CD8-positive, alpha-beta memory T cell (primary cell): ENCODE results near the gene MTX2. TPM values are rescaled to one million over a fixed set of nuclear protein-coding genes. Genes with fewer than 3 reads are reported as not detected.

ENCODE experiments used
- CTCF ChIA-PET: fragments of 350-600 bp; sonication (Branson Sonifier 250); formaldehyde crosslinking; loops from one replicate; lab custom pipeline; 2021; ENCODE audit warnings: antibody characterized with exemption; lab: Charles Lee
- POLR2A ChIA-PET: fragments of 350-600 bp; sonication (Branson Sonifier 250); formaldehyde crosslinking; loops from one replicate; lab custom pipeline; 2021; ENCODE audit warnings: antibody characterized with exemption; lab: Charles Lee
- DNase-seq, 5 donors: peaks; one replicate each; pipeline versions ENCODE4 v3.0.0 to v3.0.0-alpha.2; 2020 to 2022; ENCODE audit warnings: mixed read lengths in 1 of 5
- H3K27ac ChIP-seq: one replicate; pipeline ENCODE4 v1.7.0; 2013; ENCODE audit warnings: low read depth, mild to moderate bottlenecking, low read length, moderate library complexity
- H3K27me3 ChIP-seq: 2 replicates; pipeline ENCODE4 v1.7.0; 2013; ENCODE audit warnings: low read length, mild to moderate bottlenecking; ENCODE audit not compliant: insufficient read depth, poor library complexity, severe bottlenecking
- H3K36me3 ChIP-seq: 2 replicates; pipeline ENCODE4 v1.7.0; 2013; ENCODE audit warnings: mild to moderate bottlenecking, low read length, moderate library complexity; ENCODE audit not compliant: insufficient read depth
- H3K4me1 ChIP-seq: 2 replicates; pipeline ENCODE4 v1.7.0; 2013; ENCODE audit warnings: mild to moderate bottlenecking, low read length, moderate library complexity; ENCODE audit not compliant: insufficient read depth
- H3K4me3 ChIP-seq: 2 replicates; pipeline ENCODE4 v1.7.0; 2013; ENCODE audit warnings: mild to moderate bottlenecking, low read length
- H3K9me3 ChIP-seq: 2 replicates; pipeline ENCODE4 v1.7.0; 2013; ENCODE audit warnings: mild to moderate bottlenecking, low read length
- H3K27ac Mint-ChIP-seq, 8 donors: one replicate each; pipeline ENCODE4 v1.8.0; 2020 to 2021; ENCODE audit warnings: mixed read lengths in 8 of 8, mild to moderate bottlenecking in 6 of 8, inconsistent platforms in 3 of 8, moderate library complexity in 3 of 8
- H3K27me3 Mint-ChIP-seq, 2 donors: one replicate each; pipeline ENCODE4 v1.8.0; 2020 to 2021; ENCODE audit warnings: mixed read lengths in 2 of 2, mild to moderate bottlenecking in 1 of 2, moderate library complexity in 1 of 2
- H3K36me3 Mint-ChIP-seq, 3 donors: one replicate each; pipeline ENCODE4 v1.8.0; 2020 to 2021; ENCODE audit warnings: mixed read lengths in 3 of 3, inconsistent platforms in 1 of 3, mild to moderate bottlenecking in 1 of 3
- H3K4me1 Mint-ChIP-seq, 3 donors: one replicate each; pipeline ENCODE4 v1.8.0; 2020 to 2021; ENCODE audit warnings: mixed read lengths in 3 of 3, inconsistent platforms in 1 of 3, mild to moderate bottlenecking in 1 of 3
- H3K4me3 Mint-ChIP-seq, 7 donors: one replicate each; pipeline ENCODE4 v1.8.0; 2020 to 2021; ENCODE audit warnings: mixed read lengths in 7 of 7, mild to moderate bottlenecking in 6 of 7, moderate library complexity in 4 of 7, inconsistent platforms in 2 of 7
- H3K9me3 Mint-ChIP-seq, 5 donors: one replicate each; pipeline ENCODE4 v1.8.0; 2020 to 2022; ENCODE audit warnings: mixed read lengths in 5 of 5, mild to moderate bottlenecking in 3 of 5, moderate library complexity in 2 of 5, inconsistent platforms in 1 of 5
- polyA plus RNA-seq: library from polyadenylated mRNA; unstranded; fragments of 300-500 nt; fragmentation: Illumina TruSeq; gene quantifications from one replicate; pipeline ENCODE4 v1.2.3, GENCODE V29; 2021
- total RNA-seq, 2 experiments: library from RNA; stranded (reverse); gene quantifications; one replicate each; pipeline ENCODE4 v1.2.3, GENCODE V29; 2021

Gene MTX2
- total and polyA plus RNA-seq, 3 experiments from 2014 or later = 21.6 to 28.9 (median 26.3) TPM

DNA sequence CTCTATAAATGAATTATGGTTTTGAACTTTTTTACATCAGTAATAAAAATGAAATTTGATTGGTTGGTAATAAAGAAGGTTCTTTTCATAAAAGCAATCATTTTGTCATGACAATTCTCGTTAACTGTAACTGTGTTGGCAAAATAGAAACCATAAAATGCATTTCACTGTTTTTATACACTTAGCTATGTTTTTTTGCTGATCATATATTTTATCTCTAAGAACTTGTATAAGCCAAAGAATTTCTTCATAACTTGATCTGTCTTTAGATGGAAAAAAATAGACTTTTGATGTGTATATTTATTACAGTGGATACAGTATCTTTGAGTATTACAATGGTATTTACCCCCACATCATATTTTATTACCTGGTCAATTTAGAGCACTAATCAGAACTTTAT, 9.7 kb downstream of the MTX2 start:
- Mint-ChIP-seq H3K36me3 (peaks cover 0 to 2% (median 2%) of the 10 kb centered on the region in 3 donors), H3K4me3 (no peak overlapping the region), H3K27me3 (no peaks in the 10 kb centered on the region), H3K4me1 (peaks cover 32 to 51% (median 42%) of the 10 kb centered on the region in 3 donors), H3K27ac (no peak overlapping the region), H3K9me3 (no peaks in the 10 kb centered on the region)
- DNase-seq = no peak
- ChIA-PET CTCF (no interaction called here), POLR2A (interaction anchor here (0.7 kb wide), 1 partner anchor 1988 kb away, joined by 7 read pairs; no protein-coding TSS in a partner anchor)
- H3K9me3 ChIP-seq = no peaks in the 10 kb centered on the region
- H3K4me1 ChIP-seq = no peaks in the 10 kb centered on the region
- H3K27me3 ChIP-seq = no peaks in the 10 kb centered on the region
- no peak overlapping the region for H3K4me3 ChIP-seq
- H3K36me3 ChIP-seq = no peaks in the 10 kb centered on the region
- H3K27ac ChIP-seq = no peak overlapping the region

DNA sequence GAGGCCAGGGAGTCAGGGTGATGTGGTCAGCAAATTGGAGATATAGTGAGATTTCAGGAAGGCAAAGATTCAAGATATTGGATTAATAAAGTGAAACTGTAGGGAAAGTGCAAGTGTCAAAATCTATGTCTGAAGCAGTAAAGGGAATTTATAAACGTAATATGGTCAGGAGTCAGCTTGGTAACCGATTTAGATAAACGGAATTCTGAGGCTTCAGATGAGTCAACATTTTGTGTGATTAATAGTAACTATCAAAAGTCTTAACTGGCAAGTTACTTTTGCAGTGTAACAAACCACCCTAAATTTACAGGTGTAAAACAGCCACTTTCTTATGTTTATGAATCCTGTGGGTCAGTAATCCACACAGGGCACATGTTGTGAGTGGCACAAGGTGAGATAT, 10.9 kb downstream of the MTX2 start:
- ChIA-PET POLR2A (no interaction called here), CTCF (no interaction called here)
- Mint-ChIP-seq H3K4me1 (peaks cover 30 to 52% (median 48%) of the 10 kb centered on the region in 3 donors), H3K9me3 (no peaks in the 10 kb centered on the region), H3K4me3 (no peak overlapping the region), H3K36me3 (peaks cover 0 to 3% (median 2%) of the 10 kb centered on the region in 3 donors), H3K27ac (no peak overlapping the region), H3K27me3 (no peaks in the 10 kb centered on the region)
- Histone ChIP-seq H3K9me3 (no peaks in the 10 kb centered on the region), H3K27me3 (no peaks in the 10 kb centered on the region), H3K36me3 (no peaks in the 10 kb centered on the region), H3K4me3 (no peak overlapping the region), H3K4me1 (no peaks in the 10 kb centered on the region), H3K27ac (no peak overlapping the region)
- DNase-seq = no peak

DNA sequence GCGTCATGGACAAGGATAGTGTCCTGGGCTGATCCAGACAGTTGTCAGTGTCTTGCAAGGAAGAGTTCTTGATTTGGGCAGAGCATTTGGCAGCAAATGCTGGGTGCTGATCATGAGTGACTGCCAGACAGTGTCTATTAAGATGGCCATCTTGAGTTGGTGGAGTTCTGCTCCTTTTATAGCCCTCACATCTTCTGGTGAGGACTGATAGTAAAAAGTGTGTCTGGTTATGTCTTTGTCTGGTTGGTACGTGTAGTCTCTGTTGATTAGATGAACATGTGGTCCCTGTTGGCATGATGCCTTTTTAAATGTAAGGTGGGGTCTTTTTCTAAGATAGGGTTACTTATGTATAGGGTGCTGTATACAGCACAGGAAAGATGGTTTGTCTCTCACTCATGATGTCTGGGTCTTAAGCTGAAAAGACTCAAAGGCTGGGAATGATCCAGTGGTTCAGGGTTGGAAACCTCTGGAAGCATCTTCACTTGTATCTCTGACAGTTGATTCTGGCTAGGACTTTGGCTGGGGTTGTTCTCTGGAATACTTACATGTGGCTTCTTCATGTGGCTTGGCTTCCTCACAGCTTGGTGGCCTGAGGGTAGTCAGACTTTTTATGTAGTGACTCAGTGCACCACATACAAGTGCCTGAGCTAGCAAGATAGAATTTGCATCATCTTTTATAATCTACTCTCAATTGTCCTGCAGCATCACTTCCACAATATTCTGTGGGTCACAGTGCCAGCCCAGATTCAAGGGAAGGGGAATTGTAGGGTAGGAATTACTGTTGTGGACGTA, 11.8 kb downstream of the MTX2 start:
- Histone ChIP-seq H3K27me3 (no peaks in the 10 kb centered on the region), H3K4me3 (no peak overlapping the region), H3K9me3 (no peaks in the 10 kb centered on the region), H3K27ac (no peak overlapping the region), H3K4me1 (no peaks in the 10 kb centered on the region), H3K36me3 (no peaks in the 10 kb centered on the region)
- Mint-ChIP-seq H3K27ac (peak overlapping the region in 2 of 8 donors; percentile 13 to 31), H3K4me3 (no peak overlapping the region), H3K4me1 (peaks cover 32 to 58% (median 54%) of the 10 kb centered on the region in 3 donors), H3K27me3 (no peaks in the 10 kb centered on the region), H3K36me3 (peaks cover 2 to 4% (median 3%) of the 10 kb centered on the region in 3 donors), H3K9me3 (no peaks in the 10 kb centered on the region)
- CTCF ChIA-PET = no interaction called here
- POLR2A ChIA-PET = no interaction called here
- no peak for DNase-seq

DNA sequence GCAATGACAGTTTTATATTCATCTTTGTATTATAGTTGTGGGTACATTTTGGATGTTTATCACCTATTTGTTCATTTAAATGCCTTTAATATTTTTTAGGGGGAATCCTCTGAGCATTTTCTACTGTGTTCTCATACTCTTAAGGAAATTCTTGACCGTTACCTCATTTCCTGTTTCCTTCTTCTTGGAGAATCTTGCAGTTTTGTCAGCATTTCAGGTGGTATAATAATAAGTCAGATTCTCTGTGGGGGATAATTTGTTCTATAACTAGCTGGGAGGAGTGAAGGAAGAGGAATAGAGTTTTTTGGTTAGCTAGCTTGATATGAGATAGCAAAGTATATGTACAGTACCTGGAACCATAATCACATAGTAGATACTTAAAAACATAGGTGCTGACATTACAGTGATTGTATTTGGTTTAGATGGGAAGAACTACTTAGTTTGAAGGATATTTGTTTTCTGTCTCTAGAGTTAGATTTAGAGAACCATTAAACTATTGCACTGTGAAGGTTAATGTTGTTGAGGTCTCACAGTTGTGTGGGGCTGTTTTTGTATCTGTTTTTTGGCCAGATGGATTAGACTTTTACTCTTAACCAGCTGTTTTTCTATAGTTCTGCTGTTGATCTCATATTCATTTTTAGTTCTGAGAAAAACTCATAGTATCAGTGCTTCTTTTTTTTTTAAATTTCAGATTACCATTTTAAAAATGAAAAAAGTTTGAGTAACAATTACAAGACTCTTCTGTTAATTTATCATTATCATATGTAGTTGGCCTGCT, 14.2 kb downstream of the MTX2 start:
- Histone ChIP-seq H3K36me3 (no peaks in the 10 kb centered on the region), H3K4me3 (no peak overlapping the region), H3K27me3 (no peaks in the 10 kb centered on the region), H3K4me1 (no peaks in the 10 kb centered on the region), H3K27ac (no peak overlapping the region), H3K9me3 (no peaks in the 10 kb centered on the region)
- H3K4me3 Mint-ChIP-seq = no peak overlapping the region
- peaks cover 35 to 64% (median 61%) of the 10 kb centered on the region in 3 donors for H3K4me1 Mint-ChIP-seq
- DNase-seq = no peak
- peaks cover 4 to 9% (median 5%) of the 10 kb centered on the region in 3 donors for H3K36me3 Mint-ChIP-seq
- CTCF ChIA-PET = no interaction called here
- no peaks in the 10 kb centered on the region for H3K9me3 Mint-ChIP-seq
- POLR2A ChIA-PET = no interaction called here
- H3K27ac Mint-ChIP-seq = peak overlapping the region in 1 of 8 donors; percentile 11
- no peaks in the 10 kb centered on the region for H3K27me3 Mint-ChIP-seq

DNA sequence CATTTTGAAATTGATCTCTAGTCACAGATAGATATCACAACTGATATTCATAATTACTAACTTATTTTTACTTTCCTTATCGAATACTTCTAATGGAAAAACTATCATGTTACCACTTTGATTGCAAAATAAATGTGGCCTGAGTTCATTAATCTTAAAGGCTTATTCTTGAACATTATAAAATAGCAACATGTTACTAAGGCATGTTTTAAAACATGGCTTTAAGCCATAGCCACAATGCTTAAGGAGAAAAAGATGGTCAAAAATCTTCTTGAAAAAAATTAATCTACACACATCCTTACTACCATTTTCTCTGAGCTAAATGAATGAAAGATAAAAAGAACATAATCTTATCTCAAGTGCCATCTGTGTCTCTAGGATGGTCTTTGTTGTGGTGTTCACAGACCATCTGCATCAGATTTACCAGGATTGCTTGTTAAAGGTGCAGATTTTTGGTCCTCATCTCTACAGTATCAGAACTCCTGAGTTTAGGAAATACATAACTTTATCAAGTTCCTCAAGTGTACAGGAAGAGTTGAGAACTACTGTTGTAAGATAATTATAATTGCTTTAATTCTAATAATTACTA, 15.3 kb downstream of the MTX2 start:
- H3K36me3 ChIP-seq = no peaks in the 10 kb centered on the region
- Mint-ChIP-seq H3K4me1 (peaks cover 37 to 66% (median 63%) of the 10 kb centered on the region in 3 donors), H3K9me3 (no peaks in the 10 kb centered on the region), H3K36me3 (peaks cover 5 to 10% (median 7%) of the 10 kb centered on the region in 3 donors), H3K27me3 (no peaks in the 10 kb centered on the region), H3K27ac (no peak overlapping the region), H3K4me3 (peak overlapping the region in 1 of 7 donors; percentile 5)
- POLR2A ChIA-PET = no interaction called here
- CTCF ChIA-PET = no interaction called here
- no peak overlapping the region for H3K4me3 ChIP-seq
- DNase-seq = no peak
- no peaks in the 10 kb centered on the region for H3K27me3 ChIP-seq
- H3K4me1 ChIP-seq = no peaks in the 10 kb centered on the region
- H3K27ac ChIP-seq = no peak overlapping the region
- no peaks in the 10 kb centered on the region for H3K9me3 ChIP-seq

DNA sequence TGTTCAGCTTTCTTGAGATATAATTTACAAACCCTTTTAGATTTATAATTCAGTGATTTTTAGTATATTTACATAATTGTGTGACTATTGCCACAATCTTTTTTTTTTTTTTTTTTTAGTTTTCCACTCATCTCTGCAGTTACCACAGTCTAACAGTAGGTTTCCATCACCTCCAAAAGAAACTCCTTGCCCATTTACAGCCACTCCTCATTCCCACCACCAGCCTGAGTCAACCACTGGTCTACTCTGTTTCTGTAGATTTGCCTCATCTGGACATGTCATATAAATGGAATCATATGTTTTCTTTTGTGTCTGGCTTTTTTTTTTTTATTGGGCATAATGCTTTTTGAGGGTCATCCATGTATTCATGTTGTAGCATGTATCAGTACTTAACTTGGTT, 16.1 kb downstream of the MTX2 start:
- Histone ChIP-seq H3K9me3 (no peaks in the 10 kb centered on the region), H3K27ac (no peak overlapping the region), H3K4me1 (no peaks in the 10 kb centered on the region), H3K27me3 (no peaks in the 10 kb centered on the region), H3K4me3 (no peak overlapping the region), H3K36me3 (no peaks in the 10 kb centered on the region)
- H3K36me3 Mint-ChIP-seq = peaks cover 5 to 10% (median 7%) of the 10 kb centered on the region in 3 donors
- ChIA-PET POLR2A (no interaction called here), CTCF (no interaction called here)
- H3K9me3 Mint-ChIP-seq = no peaks in the 10 kb centered on the region
- no peak overlapping the region for H3K4me3 Mint-ChIP-seq
- peaks cover 37 to 69% (median 66%) of the 10 kb centered on the region in 3 donors for H3K4me1 Mint-ChIP-seq
- no peak overlapping the region for H3K27ac Mint-ChIP-seq
- no peak for DNase-seq
- H3K27me3 Mint-ChIP-seq = no peaks in the 10 kb centered on the region

DNA sequence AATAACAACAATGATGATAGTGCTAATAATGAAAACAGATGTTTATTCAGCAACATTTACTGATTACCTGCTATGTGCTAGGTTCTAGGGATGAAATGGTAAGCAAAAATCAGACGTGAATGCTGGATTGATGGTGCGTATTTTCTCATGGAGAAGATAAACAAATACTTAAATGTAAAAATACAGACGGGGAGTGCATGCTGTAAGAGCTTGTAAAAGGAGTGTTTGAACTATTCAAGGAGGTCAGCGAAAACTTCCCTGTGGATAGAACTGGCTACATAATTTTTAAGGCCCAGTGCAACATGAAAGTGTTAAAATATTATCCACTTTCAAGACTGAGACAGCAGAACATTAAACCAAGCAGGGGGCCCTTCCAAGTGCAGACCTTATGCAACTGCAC, 22.1 kb downstream of the MTX2 start:
- no peak overlapping the region for H3K4me3 ChIP-seq
- H3K27me3 Mint-ChIP-seq = no peaks in the 10 kb centered on the region
- H3K36me3 Mint-ChIP-seq = peaks cover 3 to 5% (median 3%) of the 10 kb centered on the region in 3 donors
- POLR2A ChIA-PET = no interaction called here
- no peaks in the 10 kb centered on the region for H3K9me3 Mint-ChIP-seq
- CTCF ChIA-PET = no interaction called here
- H3K4me3 Mint-ChIP-seq = no peak overlapping the region
- peaks cover 25 to 47% (median 42%) of the 10 kb centered on the region in 3 donors for H3K4me1 Mint-ChIP-seq
- H3K4me1 ChIP-seq = peaks cover 7% of the 10 kb centered on the region
- H3K27me3 ChIP-seq = no peaks in the 10 kb centered on the region
- no peak overlapping the region for H3K27ac ChIP-seq
- H3K27ac Mint-ChIP-seq = peak overlapping the region in 1 of 8 donors; percentile 37
- no peaks in the 10 kb centered on the region for H3K9me3 ChIP-seq
- H3K36me3 ChIP-seq = no peaks in the 10 kb centered on the region
- no peak for DNase-seq
